ENCODE results near the gene ZBTB7C. TPM values are rescaled to one million over a fixed set of nuclear protein-coding genes. Genes with fewer than 3 reads are reported as not detected.
A peak's percentile ranks its signal among the peaks of the same experiment; 100 is the strongest.

ZBTB7C gene
- total and polyA plus RNA-seq, 2 of the 8 experiments (the other 6 are each of a cell fraction or from before 2014, with no cell fraction given): 0.15 to 0.45 TPM

- POLR2A ChIA-PET (ENCODE audit: partially characterized antibody): interaction anchor here (1.0 kb wide), 1 partner anchor 157 kb away, joined by 3 read pairs; no protein-coding TSS in a partner anchor
- FAIRE-seq: no peak
- no peak overlapping the region for H2AFZ ChIP-seq (ENCODE audit: low read length)
- TF ChIP-seq HDAC2 (IDR thresholded peaks at IDR 0.05; ENCODE audit: borderline replicate concordance in 1 of 2, low read depth in 2 of 2, low read length in 2 of 2) (no peak), BRCA1 (IDR thresholded peaks at IDR 0.05; ENCODE audit: low read depth, low read length) (no peak), USF2 (IDR thresholded peaks at IDR 0.05; ENCODE audit: low read length) (no peak), SRF (IDR thresholded peaks at IDR 0.05; ENCODE audit: low read depth, low read length) (no peak), RBBP5 (IDR thresholded peaks at IDR 0.05; ENCODE audit: borderline replicate concordance, low read depth, low read length) (no peak), RAD21 (IDR thresholded peaks at IDR 0.05 in 1 of 2, conservative IDR thresholded peaks at IDR 0.05 in 1 of 2; ENCODE audit: low read depth in 2 of 2, low read length in 2 of 2) (no peak), KDM5A (IDR thresholded peaks at IDR 0.05; ENCODE audit: low read length) (no peak), NANOG (IDR thresholded peaks at IDR 0.05; ENCODE audit: insufficient read depth, low read depth, low read length, poor library complexity, severe bottlenecking) (no peak), EP300 (IDR thresholded peaks at IDR 0.05; ENCODE audit: borderline replicate concordance in 1 of 2, low read depth in 2 of 2, low read length in 2 of 2) (no peak), KDM4A (IDR thresholded peaks at IDR 0.05; ENCODE audit: low read depth, low read length, severe bottlenecking) (no peak)
These were observed 17.3 kb downstream of the ZBTB7C start for GRCh38 chr18:48391868-48392267.

More at GRCh38 chr18:48391868-48392267, 17.3 kb downstream of the ZBTB7C start:
- H3K36me3 ChIP-seq (ENCODE audit: control insufficient read depth in 2 of 4, insufficient read depth in 4 of 4, low read length in 3 of 4): no peaks in the 10 kb centered on the region
- CTCF ChIA-PET (ENCODE audit: partially characterized antibody): interaction anchor here (1.0 to 2.1 kb wide), 10 partner anchors 8 to 354 kb away, joined by 3 to 8 read pairs (median 4); no protein-coding TSS in a partner anchor
- H3K56ac ChIP-seq (replicated peaks; ENCODE audit: insufficient read length, low read depth, low read length): no peak overlapping the region
- H2BK15ac ChIP-seq (ENCODE audit: low read length): 0 out of 2 replicates have a peak overlapping the region, but pooled peaks have one; percentile 13
- H2BK120ac ChIP-seq (replicated peaks; ENCODE audit: low read depth, low read length): no peak overlapping the region
- no peaks in the 10 kb centered on the region for H4K20me1 ChIP-seq (replicated peaks in 1 of 2; ENCODE audit: control insufficient read depth in 1 of 2, insufficient read depth in 2 of 2, low read length in 2 of 2)
- H4K5ac ChIP-seq (ENCODE audit: insufficient read length, low read depth, low read length): no peak overlapping the region
- peaks cover 2% of the 10 kb centered on the region; the same call in 1 of the 2 replicates for H3K23me2 ChIP-seq (ENCODE audit: low read depth, low read length)
- no peak overlapping the region for H2BK12ac ChIP-seq (ENCODE audit: low read depth, low read length)
- no peak overlapping the region for H4K8ac ChIP-seq (ENCODE audit: extremely low read depth, insufficient read depth, low read length)
- peaks cover 0 to 5% (median 0%) of the 10 kb centered on the region in 4 experiments; a peak in 1 of 7 replicates for H3K4me1 ChIP-seq (replicated peaks in 1 of 4; ENCODE audit: control insufficient read depth in 3 of 4, insufficient read depth in 4 of 4, low read length in 3 of 4)
- H2BK5ac ChIP-seq (ENCODE audit: low read depth, low read length): no peak overlapping the region
- no peak overlapping the region for H3K23ac ChIP-seq (ENCODE audit: insufficient read length)
- H2BK20ac ChIP-seq (ENCODE audit: low read length): peak overlapping the region; percentile 76
- no peak overlapping the region for H3K4ac ChIP-seq (replicated peaks; ENCODE audit: insufficient read length, low read depth, low read length)
- H2AK5ac ChIP-seq (ENCODE audit: low read depth, low read length): no peak overlapping the region
- DNase-seq (ENCODE audit: low read depth in 1 of 2, low spot score in 2 of 2): no peak
- H3K27ac ChIP-seq (ENCODE audit: low read depth, low read length): no peak overlapping the region
- H3K14ac ChIP-seq (ENCODE audit: insufficient read length): no peak overlapping the region
- H3K79me1 ChIP-seq (ENCODE audit: low read depth, low read length): no peaks in the 10 kb centered on the region
- no peak overlapping the region for H3K4me3 ChIP-seq (ENCODE audit: extremely low read depth in 1 of 4, insufficient read depth in 2 of 4, low read depth in 3 of 4, low read length in 4 of 4)
- H4K91ac ChIP-seq (replicated peaks; ENCODE audit: insufficient read length, low read length): no peak overlapping the region
- H3K4me2 ChIP-seq (ENCODE audit: insufficient read depth in 1 of 2, low read depth in 2 of 2, low read length in 2 of 2): no peak overlapping the region
- no peak overlapping the region for H3K18ac ChIP-seq (ENCODE audit: extremely low read depth, low read length)
- WGBS, 2 experiments (ENCODE audit: extremely low coverage in 1 of 2, insufficient coverage in 1 of 2, insufficient read length in 1 of 2, insufficient replicate concordance in 2 of 2, low coverage in 1 of 2, low lambda C conversion rate in 2 of 2, missing lambda C conversion rate in 1 of 2): 97% methylated on average over 3 of the region's 3 CpGs; no CpG with 5 or more reads in 1 of the 2 experiments
- H3K9me3 ChIP-seq (ENCODE audit: insufficient read depth in 2 of 2, low read depth in 1 of 2, low read length in 1 of 2): no peaks in the 10 kb centered on the region
- no peaks in the 10 kb centered on the region; a peak in 2 of 7 replicates for H3K27me3 ChIP-seq (replicated peaks in 1 of 4; ENCODE audit: control insufficient read depth in 3 of 4, extremely low read depth in 1 of 4, insufficient read depth in 3 of 4, low read length in 3 of 4)
- H3K79me2 ChIP-seq (ENCODE audit: control insufficient read depth in 1 of 2, insufficient read depth in 2 of 2, low read length in 2 of 2): no peaks in the 10 kb centered on the region
- no peak overlapping the region for H3K9ac ChIP-seq (replicated peaks in 1 of 4; ENCODE audit: extremely low read depth in 1 of 4, low read depth in 3 of 4, low read length in 3 of 4)
